ENCODE measurements around the gene JAKMIP1. TPM values are rescaled to one million over a fixed set of nuclear protein-coding genes. Genes with fewer than 3 reads are reported as not detected.

Gene JAKMIP1
- total RNA-seq, 1 donor from 2014 or later = not detected

DNA sequence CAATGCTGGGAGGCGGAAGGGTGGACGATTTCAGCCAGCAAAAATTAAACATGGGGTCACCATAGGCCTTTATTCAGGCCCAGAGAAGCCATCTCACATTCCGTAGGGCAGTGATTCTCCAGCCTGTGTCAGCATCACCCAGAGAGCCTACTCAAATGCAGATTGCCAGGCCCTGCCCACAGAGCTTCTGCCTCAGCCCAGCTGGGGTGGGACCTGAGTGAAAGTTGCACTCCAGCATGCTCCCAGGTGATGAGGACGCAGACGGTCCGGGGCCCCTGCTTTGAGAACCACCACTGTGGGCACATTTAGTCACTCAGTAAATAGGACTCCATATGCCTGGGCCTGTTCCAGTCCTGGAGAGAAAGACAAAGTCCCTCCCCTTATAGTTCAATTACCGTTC is 169.7 kb downstream of the JAKMIP1 start:
- no peak for DNase-seq (ENCODE audit: low read depth)
- no peak overlapping the region for H3K4me3 ChIP-seq (ENCODE audit: low read depth, low read length)
- TF ChIP-seq, protein P1, sequence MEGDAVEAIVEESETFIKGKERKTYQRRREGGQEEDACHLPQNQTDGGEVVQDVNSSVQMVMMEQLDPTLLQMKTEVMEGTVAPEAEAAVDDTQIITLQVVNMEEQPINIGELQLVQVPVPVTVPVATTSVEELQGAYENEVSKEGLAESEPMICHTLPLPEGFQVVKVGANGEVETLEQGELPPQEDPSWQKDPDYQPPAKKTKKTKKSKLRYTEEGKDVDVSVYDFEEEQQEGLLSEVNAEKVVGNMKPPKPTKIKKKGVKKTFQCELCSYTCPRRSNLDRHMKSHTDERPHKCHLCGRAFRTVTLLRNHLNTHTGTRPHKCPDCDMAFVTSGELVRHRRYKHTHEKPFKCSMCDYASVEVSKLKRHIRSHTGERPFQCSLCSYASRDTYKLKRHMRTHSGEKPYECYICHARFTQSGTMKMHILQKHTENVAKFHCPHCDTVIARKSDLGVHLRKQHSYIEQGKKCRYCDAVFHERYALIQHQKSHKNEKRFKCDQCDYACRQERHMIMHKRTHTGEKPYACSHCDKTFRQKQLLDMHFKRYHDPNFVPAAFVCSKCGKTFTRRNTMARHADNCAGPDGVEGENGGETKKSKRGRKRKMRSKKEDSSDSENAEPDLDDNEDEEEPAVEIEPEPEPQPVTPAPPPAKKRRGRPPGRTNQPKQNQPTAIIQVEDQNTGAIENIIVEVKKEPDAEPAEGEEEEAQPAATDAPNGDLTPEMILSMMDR (conservative IDR thresholded peaks at IDR 0.05; ENCODE audit: low read depth, low read length) = no peak

DNA sequence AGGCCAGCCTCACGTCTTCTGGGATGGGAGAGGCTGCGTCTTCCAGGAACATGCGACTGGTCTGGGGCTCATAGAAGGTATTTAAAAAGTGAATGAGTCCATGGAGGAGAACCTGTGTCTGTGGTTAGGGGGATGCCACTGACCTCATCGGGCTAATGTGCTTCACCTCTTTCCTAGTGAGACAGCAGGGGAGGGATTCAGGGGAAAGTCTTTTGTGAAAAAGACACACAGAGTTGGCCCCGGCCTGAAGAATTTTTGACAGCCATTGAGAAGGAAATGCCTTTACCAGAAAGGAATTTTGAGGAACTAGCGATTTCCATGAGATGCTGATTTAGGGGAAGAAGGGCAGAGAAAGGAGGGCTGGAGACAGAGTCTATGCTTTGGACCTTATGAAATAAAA is 171.1 kb downstream of the JAKMIP1 start:
- H3K4me3 ChIP-seq (ENCODE audit: low read depth, low read length) = no peak overlapping the region
- no peak for DNase-seq (ENCODE audit: low read depth)
- TF ChIP-seq, protein P1 (conservative IDR thresholded peaks at IDR 0.05; ENCODE audit: low read depth, low read length) = no peak

DNA sequence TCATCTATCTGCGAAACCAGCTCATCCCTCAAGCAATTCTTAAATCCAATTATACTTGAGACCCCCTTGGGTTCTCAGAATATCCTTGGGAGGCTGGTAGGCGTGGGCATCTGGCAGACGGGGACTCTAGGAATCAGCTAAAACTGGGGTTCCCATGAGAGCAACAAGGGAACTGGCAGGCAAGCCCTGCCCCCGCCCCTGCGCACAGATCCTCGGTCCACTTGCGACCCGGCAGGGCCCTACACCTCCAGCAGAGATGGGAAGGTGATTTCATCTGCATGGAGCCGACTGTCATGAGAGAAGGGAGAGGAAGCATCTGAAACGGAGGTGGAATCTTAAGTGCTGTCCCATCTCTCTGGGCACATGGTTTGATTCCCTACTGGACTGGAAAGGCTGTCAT is 172.2 kb downstream of the JAKMIP1 start:
- H3K4me3 ChIP-seq (ENCODE audit: low read depth, low read length) = no peak overlapping the region
- DNase-seq (ENCODE audit: low read depth) = no peak
- TF ChIP-seq, protein P1 (conservative IDR thresholded peaks at IDR 0.05; ENCODE audit: low read depth, low read length) = no peak

DNA sequence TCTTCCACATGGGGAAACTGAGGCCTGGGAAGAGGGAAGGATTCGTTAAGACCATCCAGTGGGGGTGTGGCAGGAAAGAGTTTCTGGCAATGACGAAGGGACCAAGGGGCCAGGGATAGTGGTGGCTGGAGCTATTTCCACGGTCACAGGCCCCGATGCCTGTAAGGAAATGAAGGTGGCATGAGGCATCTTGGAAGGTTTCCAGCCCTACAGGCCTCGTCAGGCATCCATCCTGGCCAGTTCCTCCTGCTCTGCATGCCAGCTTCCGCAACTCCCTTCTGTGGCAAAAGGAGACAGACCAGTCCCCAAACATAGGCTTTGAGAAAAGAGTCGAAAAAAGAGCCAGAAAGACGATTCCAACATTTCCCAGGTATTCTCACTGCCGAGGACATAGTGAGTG is 173.0 kb downstream of the JAKMIP1 start:
- H3K4me3 ChIP-seq (ENCODE audit: low read depth, low read length) = no peak overlapping the region
- TF ChIP-seq, protein P1 (conservative IDR thresholded peaks at IDR 0.05; ENCODE audit: low read depth, low read length) = no peak
- DNase-seq (ENCODE audit: low read depth) = no peak

DNA sequence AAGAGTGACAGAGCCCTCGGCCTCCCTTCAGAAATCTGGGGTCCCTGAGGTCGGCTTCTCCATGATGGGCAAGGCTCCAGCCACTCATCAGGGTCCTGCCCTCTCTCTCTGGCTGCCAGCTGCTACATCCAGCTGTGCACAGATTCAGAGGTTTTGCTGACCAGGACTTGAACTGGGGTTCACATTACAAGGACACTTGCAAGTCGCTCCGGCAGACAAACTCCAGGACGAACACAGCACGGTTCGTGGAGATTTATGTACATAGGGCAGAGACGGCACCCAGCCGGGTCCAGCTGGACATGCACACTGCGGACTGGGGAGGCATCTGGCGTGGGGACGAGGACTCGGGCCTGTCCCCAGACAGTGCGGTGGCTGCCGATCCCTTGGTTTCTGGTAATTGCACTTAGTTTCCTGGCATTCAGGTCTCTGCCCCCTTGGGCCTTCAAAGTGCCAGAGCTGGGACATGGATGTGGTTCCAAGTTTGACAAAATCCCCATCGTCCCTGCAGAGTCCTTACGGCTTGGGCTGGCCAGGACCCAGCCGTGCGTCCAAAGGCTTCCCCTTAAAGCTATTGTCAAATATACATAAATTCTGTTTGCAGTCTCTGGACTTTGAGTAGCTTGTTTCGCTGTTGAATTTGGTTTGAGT is 175.9 kb downstream of the JAKMIP1 start:
- H3K4me3 ChIP-seq (ENCODE audit: low read depth, low read length) = no peak overlapping the region
- no peak for DNase-seq (ENCODE audit: low read depth)
- TF ChIP-seq, protein P1 (conservative IDR thresholded peaks at IDR 0.05; ENCODE audit: low read depth, low read length) = no peak

DNA sequence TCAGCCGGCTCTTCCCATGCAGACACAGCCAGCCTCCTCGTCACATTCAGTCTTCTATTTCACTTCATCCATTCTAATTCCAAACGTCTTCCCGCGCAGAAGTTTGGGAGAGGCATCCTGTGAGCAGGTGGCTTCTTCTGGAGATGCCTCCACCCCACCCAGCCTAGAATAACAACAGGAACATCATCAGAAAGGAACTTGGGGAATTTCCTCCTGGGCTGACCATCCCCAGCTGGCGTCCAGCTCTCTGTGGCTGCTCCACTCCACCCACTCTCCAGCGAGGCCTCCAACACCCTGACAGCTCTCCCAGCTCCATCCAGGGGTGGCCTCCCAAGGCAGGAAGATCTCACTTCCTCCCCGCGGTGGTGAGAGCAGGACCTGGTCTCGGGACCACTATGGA is 176.6 kb downstream of the JAKMIP1 start:
- TF ChIP-seq, protein P1 (conservative IDR thresholded peaks at IDR 0.05; ENCODE audit: low read depth, low read length) = no peak
- no peak for DNase-seq (ENCODE audit: low read depth)
- no peak overlapping the region for H3K4me3 ChIP-seq (ENCODE audit: low read depth, low read length)

DNA sequence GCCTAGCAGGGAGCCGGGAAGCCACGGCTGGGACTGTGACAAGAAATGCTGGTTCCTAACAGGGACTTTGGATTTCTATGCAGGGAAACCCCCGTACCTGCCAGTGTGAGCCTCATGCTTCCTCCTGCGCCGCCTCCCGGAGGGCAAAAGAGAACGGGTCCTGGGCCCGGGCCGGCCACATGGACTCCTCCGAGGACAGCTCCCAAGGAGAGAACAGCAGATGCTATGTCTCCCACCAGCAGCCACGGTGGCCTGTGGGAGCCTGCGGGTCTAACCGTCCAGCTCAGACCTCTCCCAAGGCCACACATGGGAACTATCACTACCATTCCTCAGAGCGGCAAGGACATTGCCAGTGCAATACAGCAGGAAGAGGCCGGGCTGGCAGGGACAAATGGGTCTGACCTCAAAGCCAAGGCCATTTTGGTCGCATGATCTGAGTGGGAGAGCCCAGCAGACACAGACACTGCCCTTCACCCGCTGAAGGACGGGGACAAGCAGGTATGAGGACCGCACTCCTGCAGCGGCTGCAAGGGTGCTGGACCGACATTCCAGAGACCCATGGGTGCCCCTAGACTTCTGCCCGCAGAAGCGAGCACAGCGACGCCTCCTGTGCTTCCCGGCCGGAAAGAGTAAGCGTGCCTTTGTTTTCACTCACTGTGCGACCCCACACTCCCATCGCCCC is 177.6 kb downstream of the JAKMIP1 start:
- DNase-seq (ENCODE audit: low read depth) = no peak
- no peak overlapping the region for H3K4me3 ChIP-seq (ENCODE audit: low read depth, low read length)
- TF ChIP-seq, protein P1 (conservative IDR thresholded peaks at IDR 0.05; ENCODE audit: low read depth, low read length) = no peak

Measured in epithelial cell of proximal tubule (primary cell).